Spinal cord (tissue), 10 donors: ENCODE measurements around the gene GRIK4. TPM values are rescaled to one million over a fixed set of nuclear protein-coding genes. Genes with fewer than 3 reads are reported as not detected.

Experiments used
- DNase-seq, 6 donors: peaks; one replicate each; pipeline versions ENCODE4 v3.0.0 to v3.0.0-alpha.2; 2013 to 2015; ENCODE audit warnings: low spot score in 6 of 6, low read depth in 4 of 6
- H3K27ac ChIP-seq: one replicate; pipeline ENCODE4 v1.5.1; 2013; ENCODE audit warnings: low read depth, low read length, control low read depth
- H3K27me3 ChIP-seq: one replicate; pipeline ENCODE4 v1.6.1; 2013; ENCODE audit warnings: low read length; ENCODE audit not compliant: control insufficient read depth, insufficient read depth
- H3K36me3 ChIP-seq: one replicate; pipeline ENCODE4 v1.6.1; 2013; ENCODE audit warnings: low read length; ENCODE audit not compliant: control insufficient read depth, insufficient read depth
- H3K4me1 ChIP-seq: one replicate; pipeline ENCODE4 v1.6.1; 2013; ENCODE audit warnings: low read length; ENCODE audit not compliant: control insufficient read depth, insufficient read depth
- H3K4me3 ChIP-seq: one replicate; pipeline ENCODE4 v1.5.1; 2013; ENCODE audit warnings: low read depth, low read length, control low read depth
- H3K9me3 ChIP-seq: one replicate; pipeline ENCODE4 v1.6.1; 2013; ENCODE audit warnings: low read length; ENCODE audit not compliant: control insufficient read depth, insufficient read depth
- WGBS: methylation state at CpG from one replicate; pipeline ENCODE4 v1.1.5; 2013; ENCODE audit warnings: missing lambda C conversion rate; ENCODE audit not compliant: insufficient coverage; 5-methylcytosine and 5-hydroxymethylcytosine counted together
- polyA plus RNA-seq, 2 donors: library from polyadenylated mRNA; unstranded; fragments of 120-200 nt; gene quantifications; one replicate each; pipeline ENCODE4 v1.2.1, GENCODE V29; 2013; ENCODE audit not compliant: insufficient read length in 2 of 2
- total RNA-seq, 2 donors: library from RNA; depleted of rRNA in 1 of 2; stranded (reverse); fragments of 120-200 nt in 1 of 2; fragments of >200 nt in 1 of 2; gene quantifications; one replicate each; pipeline versions ENCODE4 v1.2.3 to v1.2.4, GENCODE V29; 2013 to 2014
- donor health status: healthy.

The GRIK4 gene
- total and polyA plus RNA-seq, 4 donors = 5.2 to 23.2 (median 12.3) TPM

- Histone ChIP-seq H3K36me3 (peaks cover 30% of the 10 kb centered on the region), H3K27ac (no peak overlapping the region), H3K4me3 (no peak overlapping the region), H3K27me3 (no peaks in the 10 kb centered on the region), H3K9me3 (no peaks in the 10 kb centered on the region), H3K4me1 (no peaks in the 10 kb centered on the region)
- DNase-seq = no peak
- WGBS = 79% methylated on average over 2 of the region's 2 CpGs
Observed at GRCh38 chr11:120871924-120872323, 360.4 kb downstream of the GRIK4 start.

- WGBS = 94% methylated on average over 13 of the region's 15 CpGs
- no peak overlapping the region for H3K4me3 ChIP-seq
Observed at GRCh38 chr11:120873966-120874735, 362.6 kb downstream of the GRIK4 start.

GRCh38 chr11:120875986-120876385 lies 364.4 kb downstream of the GRIK4 start:
- no peak for DNase-seq
- H3K9me3 ChIP-seq = no peaks in the 10 kb centered on the region
- H3K4me1 ChIP-seq = peaks cover 3% of the 10 kb centered on the region
- H3K36me3 ChIP-seq = peaks cover 31% of the 10 kb centered on the region
- H3K27ac ChIP-seq = no peak overlapping the region
- no peaks in the 10 kb centered on the region for H3K27me3 ChIP-seq
- WGBS = 100% methylated on average over 1 of the region's 1 CpG
- no peak overlapping the region for H3K4me3 ChIP-seq

More at GRCh38 chr11:120873966-120874735, 362.6 kb downstream of the GRIK4 start:
- no peaks in the 10 kb centered on the region for H3K9me3 ChIP-seq
- H3K27me3 ChIP-seq = no peaks in the 10 kb centered on the region
- peaks cover 2% of the 10 kb centered on the region for H3K4me1 ChIP-seq
- H3K27ac ChIP-seq = no peak overlapping the region
- H3K36me3 ChIP-seq = peaks cover 32% of the 10 kb centered on the region
- no peak for DNase-seq

- WGBS = 81% methylated on average over 5 of the region's 10 CpGs
- Histone ChIP-seq H3K4me3 (no peak overlapping the region), H3K27ac (no peak overlapping the region), H3K4me1 (peaks cover 12% of the 10 kb centered on the region), H3K27me3 (no peaks in the 10 kb centered on the region), H3K36me3 (peaks cover 29% of the 10 kb centered on the region), H3K9me3 (no peaks in the 10 kb centered on the region)
- DNase-seq = no peak
Observed at GRCh38 chr11:120877746-120878365, 366.3 kb downstream of the GRIK4 start.

GRCh38 chr11:120878781-120879180 lies 367.2 kb downstream of the GRIK4 start:
- Histone ChIP-seq H3K36me3 (peaks cover 27% of the 10 kb centered on the region), H3K9me3 (no peaks in the 10 kb centered on the region), H3K27ac (no peak overlapping the region), H3K4me3 (no peak overlapping the region), H3K27me3 (no peaks in the 10 kb centered on the region), H3K4me1 (peaks cover 21% of the 10 kb centered on the region)
- no peak for DNase-seq
- WGBS = 64% methylated on average over 5 of the region's 6 CpGs

GRCh38 chr11:120880498-120881175 lies 369.1 kb downstream of the GRIK4 start:
- Histone ChIP-seq H3K9me3 (no peaks in the 10 kb centered on the region), H3K27ac (no peak overlapping the region), H3K27me3 (no peaks in the 10 kb centered on the region), H3K4me3 (no peak overlapping the region), H3K36me3 (peaks cover 15% of the 10 kb centered on the region), H3K4me1 (peaks cover 31% of the 10 kb centered on the region)
- no peak for DNase-seq
- 86% methylated on average over 6 of the region's 6 CpGs for WGBS

- 65% methylated on average over 4 of the region's 4 CpGs for WGBS
- H3K27me3 ChIP-seq = no peaks in the 10 kb centered on the region
- peaks cover 10% of the 10 kb centered on the region for H3K36me3 ChIP-seq
- DNase-seq = no peak
- no peak overlapping the region for H3K4me3 ChIP-seq
- peaks cover 31% of the 10 kb centered on the region for H3K4me1 ChIP-seq
- H3K9me3 ChIP-seq = no peaks in the 10 kb centered on the region
- H3K27ac ChIP-seq = no peak overlapping the region
Observed at GRCh38 chr11:120881596-120881995, 370.0 kb downstream of the GRIK4 start.

GRCh38 chr11:120882175-120882574 lies 370.6 kb downstream of the GRIK4 start:
- WGBS = 58% methylated on average over 7 of the region's 7 CpGs
- no peak overlapping the region for H3K27ac ChIP-seq
- no peak overlapping the region for H3K4me3 ChIP-seq
- peaks cover 31% of the 10 kb centered on the region for H3K4me1 ChIP-seq
- H3K27me3 ChIP-seq = no peaks in the 10 kb centered on the region
- peak in 1 of 6 donors; percentile 66 for DNase-seq
- no peaks in the 10 kb centered on the region for H3K9me3 ChIP-seq
- peaks cover 10% of the 10 kb centered on the region for H3K36me3 ChIP-seq

GRCh38 chr11:120883404-120884080 lies 372.0 kb downstream of the GRIK4 start:
- 28% methylated on average over 7 of the region's 9 CpGs for WGBS

More at GRCh38 chr11:120883404-120884080, 372.0 kb downstream of the GRIK4 start:
- no peak overlapping the region for H3K4me3 ChIP-seq
- no peaks in the 10 kb centered on the region for H3K9me3 ChIP-seq
- H3K27me3 ChIP-seq = no peaks in the 10 kb centered on the region
- no peak overlapping the region for H3K27ac ChIP-seq
- peaks cover 5% of the 10 kb centered on the region for H3K36me3 ChIP-seq
- peak in 2 of 6 donors; percentile 49 to 76 for DNase-seq
- H3K4me1 ChIP-seq = peaks cover 31% of the 10 kb centered on the region
